Stimulated activated CD8-positive, alpha-beta memory T cell treated with anti-CD3 and anti-CD28 coated beads, Interleukin-15, amount 100 ng/mL, for 4 hours (primary cell): ENCODE data around the gene FBXO48.

ENCODE experiments used
- DNase-seq, 2 donors: peaks; one replicate each; pipeline ENCODE4 v3.0.0-alpha.2; 2020; ENCODE audit warnings: low read depth in 2 of 2

FBXO48 gene

GRCh38 chr2:68414452-68414851 is 52.6 kb downstream of the FBXO48 start:
- DNase-seq, result no peak

DNA sequence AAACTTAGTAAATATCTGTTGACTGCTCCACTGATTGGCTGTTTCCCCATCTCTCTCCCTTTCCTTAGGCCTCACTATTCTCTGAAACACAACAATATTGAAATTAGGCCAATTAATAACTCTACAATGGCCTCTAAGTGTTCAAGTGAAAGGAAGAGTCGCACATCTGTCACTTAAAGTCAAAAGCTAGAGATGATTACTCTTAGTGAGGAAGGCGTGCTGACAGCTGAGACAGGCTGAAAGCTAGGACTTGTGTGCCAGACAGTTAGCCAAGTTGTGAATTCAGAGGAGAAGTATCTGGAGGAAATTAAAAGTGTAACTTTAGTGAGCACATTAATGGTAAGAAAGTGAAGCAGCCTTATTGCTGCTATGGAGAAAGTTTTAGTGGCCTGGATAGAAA is 53.6 kb downstream of the FBXO48 start:
- DNase-seq, result no peak

GRCh38 chr2:68412127-68412819 is 54.8 kb downstream of the FBXO48 start:
- no peak for DNase-seq

DNA sequence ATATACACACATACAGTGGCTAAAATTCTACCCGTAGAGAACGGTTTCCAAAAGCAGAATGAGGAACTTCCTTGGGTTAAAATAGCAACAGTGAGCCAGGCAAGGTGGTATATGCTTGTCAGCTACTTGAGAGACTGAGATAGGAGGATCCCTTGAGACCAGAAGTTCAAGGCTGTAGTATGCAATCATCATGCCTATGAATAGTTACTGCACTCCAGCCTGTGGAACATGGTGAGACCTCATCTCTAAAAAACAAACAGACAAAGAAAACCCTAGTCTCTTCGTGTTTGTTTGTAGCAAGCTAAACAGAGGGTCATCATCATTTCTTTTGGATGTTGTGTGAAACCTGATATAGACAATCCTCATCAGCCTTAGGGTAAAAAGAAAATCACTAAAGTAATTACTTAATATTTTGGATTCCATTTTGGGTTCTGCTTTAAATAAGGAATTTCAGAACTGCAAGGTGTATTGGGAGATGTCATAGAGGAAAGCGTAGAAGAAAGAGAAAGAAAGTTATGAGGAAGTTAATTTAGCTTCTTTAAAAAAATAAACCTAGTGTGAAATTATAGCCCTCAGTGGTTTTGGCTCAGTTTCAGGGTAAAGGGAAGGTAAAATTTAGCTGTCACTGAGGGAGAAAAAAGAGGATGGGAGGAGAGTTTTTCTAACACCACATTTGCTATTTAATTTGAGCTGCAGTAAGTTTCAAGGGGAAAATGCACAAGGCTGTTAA is 55.5 kb downstream of the FBXO48 start:
- DNase-seq, result no peak
